ENCODE data around the gene CRYL1.

GRCh38 chr13:20383058-20383457, 142.6 kb downstream of the CRYL1 start:
- TF ChIP-seq SMC3 (IDR thresholded peaks at IDR 0.05; ENCODE audit: low read depth, low read length) (no peak), NRF1 (IDR thresholded peaks at IDR 0.05; ENCODE audit: low read depth, low read length) (no peak), POLR2AphosphoS5 (IDR thresholded peaks at IDR 0.05; ENCODE audit: low read depth, low read length) (no peak)

Measured in SK-N-SH (cell line).